PC-3 (cell line): ENCODE results near the gene SAG. TPM values are rescaled to one million over a fixed set of nuclear protein-coding genes. Genes with fewer than 3 reads are reported as not detected.

Experiments used
- ATAC-seq: fragments of 200-7000 bp; cut with Tn5 transposase; 2 replicates; pipeline ENCODE4 v1.9.1; 2020; ENCODE audit warnings: mild to moderate bottlenecking, moderate library complexity
- BruUV-seq: library from RNA; stranded (reverse); fragments of 400-500 nt; replicated peaks from 2 replicates; lab custom pipeline; 2021; lab: Mats Ljungman, UMichigan
- CTCF ChIA-PET: fragments of 300-600 bp; sonication (Branson Sonifier 250); formaldehyde crosslinking; loops from one replicate; lab custom pipeline; 2022; ENCODE audit warnings: antibody characterized with exemption; lab: Charles Lee
- POLR2A ChIA-PET: fragments of 300-600 bp; sonication (Branson Sonifier 250); formaldehyde crosslinking; loops from one replicate; lab custom pipeline; 2022; ENCODE audit warnings: antibody characterized with exemption; ENCODE audit not compliant: unreplicated experiment; lab: Charles Lee
- DNase-seq: peaks from one replicate; pipeline ENCODE4 v3.0.0-alpha.2; 2015
- H2AFZ ChIP-seq: fragments of 300-600 bp; sonication (generic); 2 replicates; pipeline ENCODE4 v1.6.0; 2016; ENCODE audit warnings: antibody characterized with exemption, low read length
- H3F3A ChIP-seq: fragments of 300-600 bp; sonication (generic); one replicate; pipeline ENCODE4 v1.6.0; 2017; ENCODE audit warnings: antibody characterized with exemption, low read length, control low read depth, mild to moderate bottlenecking; ENCODE audit not compliant: unreplicated experiment
- H3K27ac ChIP-seq: fragments of 300-600 bp; sonication (generic); 2 replicates; pipeline ENCODE4 v1.5.1; 2016; ENCODE audit warnings: mild to moderate bottlenecking, low read length
- H3K27me3 ChIP-seq: fragments of 300-600 bp; sonication (generic); 2 replicates; pipeline ENCODE4 v1.6.1; 2016; ENCODE audit warnings: low read length, mixed read lengths
- H3K36me3 ChIP-seq: fragments of 300-600 bp; sonication (generic); 2 replicates; pipeline ENCODE4 v1.6.1; 2016; ENCODE audit warnings: low read depth, mixed run types, low read length, mixed read lengths
- H3K4me1 ChIP-seq: fragments of 300-600 bp; sonication (generic); 2 replicates; pipeline ENCODE4 v1.5.1; 2016; ENCODE audit warnings: low read length; ENCODE audit not compliant: insufficient read depth
- H3K4me2 ChIP-seq: fragments of 300-600 bp; sonication (generic); 2 replicates; pipeline ENCODE4 v1.6.0; 2016; ENCODE audit warnings: low read length
- H3K4me3 ChIP-seq: fragments of 300-600 bp; sonication (generic); 2 replicates; pipeline ENCODE4 v1.5.1; 2016; ENCODE audit warnings: mild to moderate bottlenecking, low read length, mixed read lengths
- H3K79me2 ChIP-seq: fragments of 300-600 bp; sonication (generic); 2 replicates; pipeline ENCODE4 v1.6.1; 2017; ENCODE audit warnings: low read length, mixed read lengths
- H3K9ac ChIP-seq: fragments of 300-600 bp; sonication (generic); 2 replicates; pipeline ENCODE4 v1.6.0; 2016; ENCODE audit warnings: mild to moderate bottlenecking, low read length
- H3K9me2 ChIP-seq: fragments of 300-600 bp; sonication (generic); replicated peaks from 2 replicates; pipeline ENCODE4 v1.6.1; 2016; ENCODE audit warnings: mixed run types, low read length, mixed read lengths
- H3K9me3 ChIP-seq: fragments of 300-600 bp; sonication (generic); 2 replicates; pipeline ENCODE4 v1.6.1; 2016; ENCODE audit warnings: low read length, mixed read lengths
- H4K20me1 ChIP-seq: fragments of 300-600 bp; sonication (generic); 2 replicates; pipeline ENCODE4 v1.6.1; 2016; ENCODE audit warnings: low read length, mixed read lengths
- EZH2 ChIP-seq: fragments of 300-600 bp; sonication (generic); IDR thresholded peaks from one replicate; pipeline ENCODE4 v1.6.1; 2017; ENCODE audit warnings: antibody characterized with exemption, mild to moderate bottlenecking, low read length; ENCODE audit not compliant: unreplicated experiment
- EZH2phosphoT487 ChIP-seq: fragments of 300-600 bp; sonication (generic); IDR thresholded peaks from 2 replicates; pipeline ENCODE4 v1.6.1; 2018; ENCODE audit warnings: mild to moderate bottlenecking, antibody characterized with exemption, low read length, borderline replicate concordance
- intact Hi-C: fragments of 100-400 bp; cut with micrococcal nuclease; formaldehyde crosslinking; loops from 2 replicates; pipeline ENCODE4 v1.9.0; 2023
- total RNA-seq: library from RNA; depleted of rRNA; stranded (reverse); fragments of >200 nt; gene quantifications from 2 replicates; pipeline ENCODE4 v1.2.3, GENCODE V29; 2014
- TF ChIP-seq, protein P1 (sequence below): fragments of 300-600 bp; sonication (generic); conservative IDR thresholded peaks from 2 replicates; pipeline ENCODE4 v1.5.1; 2017; ENCODE audit warnings: antibody characterized with exemption, low read depth, mild to moderate bottlenecking, low read length

The SAG gene
- total RNA-seq, 1 experiment from 2014 or later, result not detected

DNA sequence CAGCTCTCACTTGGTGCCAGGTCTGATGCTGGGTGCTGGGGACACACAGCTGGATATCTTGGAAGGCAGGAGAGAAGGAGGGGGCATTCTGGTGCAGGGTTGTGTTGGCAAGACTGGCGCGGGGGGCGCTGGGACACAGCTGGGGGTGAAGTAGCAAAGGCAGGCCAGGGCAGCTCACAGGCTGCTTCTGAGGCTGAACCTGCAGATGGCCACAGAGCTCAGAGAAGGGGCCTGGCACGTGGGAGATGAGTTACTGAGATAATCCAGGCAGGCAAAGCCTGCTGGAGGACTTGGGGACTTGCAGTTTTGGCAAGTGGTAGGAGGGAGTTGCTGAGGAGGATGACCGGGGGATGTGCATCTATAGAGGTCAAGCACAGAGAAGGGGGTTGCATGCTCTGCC is 30.4 kb downstream of the SAG start:
- no peaks in the 10 kb centered on the region for H4K20me1 ChIP-seq
- ATAC-seq, result no peak
- POLR2A ChIA-PET, result no interaction called here

DNA sequence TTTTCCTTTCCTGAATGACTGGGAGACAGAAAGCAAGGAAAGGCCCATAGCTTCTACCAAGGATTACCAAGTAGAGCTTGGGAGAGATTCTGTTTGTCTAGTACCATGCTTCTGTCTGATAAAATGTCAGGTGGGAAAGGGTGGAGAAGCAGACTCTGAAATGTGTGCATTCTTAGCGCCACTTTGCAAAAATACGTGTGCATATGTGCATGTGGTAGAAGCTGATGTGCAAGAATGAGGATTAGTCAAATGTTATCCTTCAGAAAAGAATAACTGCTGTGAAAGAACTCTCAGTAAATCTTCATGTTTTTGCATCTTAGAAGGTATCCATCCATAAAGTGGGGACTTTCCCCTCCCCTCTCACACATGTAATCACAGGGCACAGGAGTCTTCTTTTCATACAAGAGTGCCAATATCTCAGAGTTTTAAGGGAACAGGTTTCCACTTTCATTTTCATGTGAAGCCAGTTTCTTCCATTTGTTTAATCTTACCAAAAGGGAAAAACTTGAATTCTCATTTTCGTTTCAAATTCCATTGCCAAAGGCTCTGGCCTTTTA is 31.3 kb downstream of the SAG start:
- no TSS peak for BruUV-seq
- H3K9me3 ChIP-seq, result no peaks in the 10 kb centered on the region
- DNase-seq (no peak), ATAC-seq (no peak)
- H3K4me2 ChIP-seq, result no peak overlapping the region
- intact Hi-C loops, result no loop called here
- no peaks in the 10 kb centered on the region for H4K20me1 ChIP-seq
- H3K79me2 ChIP-seq, result no peaks in the 10 kb centered on the region
- H3K4me1 ChIP-seq, result no peaks in the 10 kb centered on the region
- no peak overlapping the region for H2AFZ ChIP-seq
- no peak overlapping the region for H3K27ac ChIP-seq
- no peak overlapping the region for H3K4me3 ChIP-seq
- no peaks in the 10 kb centered on the region for H3K9me2 ChIP-seq
- CTCF ChIA-PET, result no interaction called here
- no peaks in the 10 kb centered on the region for H3F3A ChIP-seq
- H3K9ac ChIP-seq, result no peak overlapping the region
- POLR2A ChIA-PET, result no interaction called here
- no peaks in the 10 kb centered on the region for H3K36me3 ChIP-seq
- no peaks in the 10 kb centered on the region for H3K27me3 ChIP-seq
- TF ChIP-seq EZH2 (no peak), EZH2phosphoT487 (no peak)
- TF ChIP-seq, protein P1, sequence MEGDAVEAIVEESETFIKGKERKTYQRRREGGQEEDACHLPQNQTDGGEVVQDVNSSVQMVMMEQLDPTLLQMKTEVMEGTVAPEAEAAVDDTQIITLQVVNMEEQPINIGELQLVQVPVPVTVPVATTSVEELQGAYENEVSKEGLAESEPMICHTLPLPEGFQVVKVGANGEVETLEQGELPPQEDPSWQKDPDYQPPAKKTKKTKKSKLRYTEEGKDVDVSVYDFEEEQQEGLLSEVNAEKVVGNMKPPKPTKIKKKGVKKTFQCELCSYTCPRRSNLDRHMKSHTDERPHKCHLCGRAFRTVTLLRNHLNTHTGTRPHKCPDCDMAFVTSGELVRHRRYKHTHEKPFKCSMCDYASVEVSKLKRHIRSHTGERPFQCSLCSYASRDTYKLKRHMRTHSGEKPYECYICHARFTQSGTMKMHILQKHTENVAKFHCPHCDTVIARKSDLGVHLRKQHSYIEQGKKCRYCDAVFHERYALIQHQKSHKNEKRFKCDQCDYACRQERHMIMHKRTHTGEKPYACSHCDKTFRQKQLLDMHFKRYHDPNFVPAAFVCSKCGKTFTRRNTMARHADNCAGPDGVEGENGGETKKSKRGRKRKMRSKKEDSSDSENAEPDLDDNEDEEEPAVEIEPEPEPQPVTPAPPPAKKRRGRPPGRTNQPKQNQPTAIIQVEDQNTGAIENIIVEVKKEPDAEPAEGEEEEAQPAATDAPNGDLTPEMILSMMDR, result no peak

More for the DNA sequence above, 30.4 kb downstream of the SAG start:
- Histone ChIP-seq H3K79me2 (no peaks in the 10 kb centered on the region), H3K9me3 (no peaks in the 10 kb centered on the region), H3K27me3 (no peaks in the 10 kb centered on the region), H3F3A (no peaks in the 10 kb centered on the region), H3K27ac (no peak overlapping the region), H3K9me2 (no peaks in the 10 kb centered on the region), H3K9ac (no peak overlapping the region), H3K4me3 (no peak overlapping the region), H3K36me3 (no peaks in the 10 kb centered on the region), H3K4me1 (no peaks in the 10 kb centered on the region), H3K4me2 (no peak overlapping the region), H2AFZ (no peak overlapping the region)
- no peak for DNase-seq
- TF ChIP-seq, protein P1, result no peak
- no peak for TF ChIP-seq EZH2phosphoT487
- TF ChIP-seq EZH2, result no peak
- intact Hi-C loops, result no loop called here
- BruUV-seq, result no TSS peak
- CTCF ChIA-PET, result no interaction called here

GRCh38 chr2:233339427-233339826 is 31.8 kb downstream of the SAG start:
- ChIA-PET POLR2A (no interaction called here), CTCF (no interaction called here)
- Histone ChIP-seq H3K27me3 (no peaks in the 10 kb centered on the region), H3K27ac (no peak overlapping the region), H3K9me2 (no peaks in the 10 kb centered on the region), H3K4me2 (no peak overlapping the region), H3F3A (no peaks in the 10 kb centered on the region), H3K9ac (no peak overlapping the region), H3K79me2 (no peaks in the 10 kb centered on the region), H3K36me3 (no peaks in the 10 kb centered on the region), H3K9me3 (no peaks in the 10 kb centered on the region), H2AFZ (no peak overlapping the region), H3K4me3 (no peak overlapping the region), H3K4me1 (no peaks in the 10 kb centered on the region), H4K20me1 (no peaks in the 10 kb centered on the region)
- no TSS peak for BruUV-seq
- TF ChIP-seq, protein P1, result no peak
- TF ChIP-seq EZH2phosphoT487, result no peak
- TF ChIP-seq EZH2, result no peak
- DNase-seq (no peak), ATAC-seq (no peak)
- intact Hi-C loops, result no loop called here
